Effector CD8-positive, alpha-beta T cell (primary cell): Measurements from ENCODE around the gene COL20A1.

ENCODE experiments used
- DNase-seq: peaks from one replicate; lab custom pipeline; 2025; lab: John Stamatoyannopoulos, UW

COL20A1 gene

DNA sequence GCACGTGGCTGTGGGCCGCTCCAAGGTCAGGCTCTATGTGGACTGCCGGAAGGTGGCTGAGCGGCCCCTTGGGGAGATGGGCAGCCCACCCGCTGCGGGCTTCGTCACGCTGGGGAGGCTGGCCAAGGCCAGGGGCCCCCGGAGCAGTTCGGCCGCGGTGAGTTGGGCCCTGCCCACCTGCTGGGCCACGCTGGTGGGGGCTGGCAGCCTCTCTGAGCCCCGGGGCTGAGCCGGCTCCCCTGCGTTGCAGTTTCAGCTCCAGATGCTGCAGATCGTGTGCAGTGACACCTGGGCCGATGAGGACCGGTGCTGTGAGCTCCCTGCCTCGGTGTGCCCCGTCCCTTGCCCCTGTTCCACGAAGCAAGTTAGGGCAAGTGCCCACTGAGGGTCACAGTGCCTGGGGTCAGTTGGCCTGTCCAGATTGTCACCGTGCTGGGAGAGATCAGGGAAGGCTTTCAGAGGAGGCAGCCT is 27.1 kb downstream of the COL20A1 start:
- DNase-seq = no peak

DNA sequence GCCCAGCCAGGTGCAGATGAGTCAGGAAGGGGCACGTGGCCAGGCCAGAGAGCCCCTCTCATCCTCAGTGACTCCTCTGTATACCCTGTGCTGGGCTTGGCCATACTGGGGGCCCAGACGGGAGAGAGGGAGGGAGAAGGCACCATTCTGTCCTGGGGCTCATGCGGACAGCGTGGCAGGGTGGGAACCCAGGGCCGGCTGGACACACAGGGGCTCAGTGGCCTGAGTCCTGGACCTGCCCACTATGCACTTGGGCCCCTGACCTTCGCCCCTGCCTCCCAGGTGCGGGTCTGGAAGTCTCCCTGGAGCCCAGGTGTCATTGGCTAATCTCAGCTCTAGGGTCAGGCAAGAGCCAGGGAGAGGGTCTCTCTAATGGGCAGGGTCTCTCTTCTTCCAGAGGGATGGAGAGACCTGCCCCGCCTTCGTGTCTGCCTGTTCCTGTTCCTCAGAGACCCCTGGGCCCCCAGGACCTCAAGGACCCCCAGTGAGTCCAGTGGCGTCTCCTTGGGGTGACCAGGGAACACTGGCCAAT is 27.7 kb downstream of the COL20A1 start:
- DNase-seq = no peak

DNA sequence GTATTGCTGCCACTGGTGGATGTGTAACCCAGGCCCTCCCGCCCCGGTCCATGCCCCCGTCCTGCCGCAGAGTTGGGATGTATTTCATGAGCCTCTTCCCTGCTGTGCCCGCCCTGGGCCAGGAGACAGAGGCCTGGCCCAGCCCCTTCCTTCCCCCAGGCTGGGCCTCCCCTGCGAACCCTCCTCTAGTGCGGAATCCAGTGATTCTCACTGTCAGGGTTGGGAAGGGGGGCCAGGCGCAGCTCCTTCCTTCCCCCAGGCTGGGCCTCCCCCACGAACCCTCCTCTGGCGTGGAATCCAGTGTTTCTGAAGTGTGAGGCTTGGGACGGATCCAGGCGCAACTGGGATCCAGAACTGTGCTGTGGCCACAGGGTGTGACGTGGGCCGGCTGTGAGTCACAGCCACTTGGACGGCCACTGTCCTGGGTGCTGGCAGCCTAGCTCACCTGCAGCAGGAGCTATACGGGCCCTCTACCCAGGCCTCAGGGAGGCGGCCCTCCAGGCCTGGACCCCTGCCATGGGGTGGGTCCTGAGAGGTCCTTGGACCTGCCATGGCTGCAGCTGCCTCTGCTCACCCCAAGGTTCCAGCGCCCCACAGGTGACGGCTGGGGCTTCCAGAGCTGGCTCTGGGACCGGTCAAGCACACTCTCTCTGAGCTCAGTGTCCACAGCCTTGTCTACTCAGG is 28.3 kb downstream of the COL20A1 start:
- DNase-seq = no peak

DNA sequence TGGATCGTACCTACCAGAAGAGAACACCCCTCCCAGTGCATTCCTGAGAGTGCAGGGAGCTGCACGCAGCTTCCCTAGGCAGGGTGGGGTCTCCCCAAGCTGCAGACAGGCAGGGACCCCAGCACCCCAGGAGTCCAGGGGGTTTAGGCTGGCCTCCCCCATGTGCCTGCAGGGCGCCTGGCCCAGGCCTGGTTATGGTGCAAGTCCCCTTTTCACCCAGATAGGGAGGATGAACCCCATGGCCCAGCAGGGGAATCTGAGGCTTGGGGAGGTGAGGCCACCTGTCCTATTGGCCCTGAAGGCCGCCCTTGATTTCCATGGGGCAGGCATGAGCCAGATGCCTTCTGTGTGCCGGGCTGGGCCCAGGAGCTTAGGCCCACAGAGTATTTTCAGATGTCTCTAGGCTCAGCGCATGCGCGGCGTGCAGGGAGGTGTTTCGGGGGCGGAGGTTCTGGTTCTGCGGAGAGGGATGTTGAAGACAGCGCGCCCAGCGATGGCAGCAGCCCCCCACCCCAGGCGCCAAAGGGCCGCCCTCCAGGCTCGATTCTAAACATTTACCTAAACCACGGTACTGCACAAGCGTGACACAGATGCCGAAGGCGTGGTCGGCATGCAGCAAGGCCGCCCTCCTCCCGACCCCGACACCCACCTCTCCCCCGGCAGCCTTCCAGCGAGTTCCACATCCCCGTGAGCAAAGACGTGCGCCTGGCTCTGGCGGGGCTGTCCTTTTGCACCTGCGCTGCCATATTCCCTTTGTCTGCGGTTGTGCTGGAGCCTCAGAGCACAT is 29.4 kb downstream of the COL20A1 start:
- DNase-seq = no peak

DNA sequence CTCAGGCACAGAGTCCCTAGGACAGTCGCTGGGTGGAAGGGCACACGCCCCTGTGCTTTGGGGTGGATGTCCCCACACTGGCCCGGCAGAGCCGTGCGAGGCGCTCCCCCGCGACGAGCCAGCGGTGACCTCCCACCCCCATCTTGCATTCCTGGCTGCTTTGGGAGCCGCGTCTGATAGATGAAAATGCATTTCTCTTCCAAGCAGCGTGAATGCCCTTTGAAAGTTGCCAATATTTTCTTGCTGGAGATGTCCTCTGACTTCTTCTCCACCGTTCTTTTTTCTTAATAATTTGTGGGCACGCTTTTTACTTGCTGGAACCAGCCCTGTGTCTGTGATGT is 29.9 kb downstream of the COL20A1 start:
- no peak for DNase-seq

DNA sequence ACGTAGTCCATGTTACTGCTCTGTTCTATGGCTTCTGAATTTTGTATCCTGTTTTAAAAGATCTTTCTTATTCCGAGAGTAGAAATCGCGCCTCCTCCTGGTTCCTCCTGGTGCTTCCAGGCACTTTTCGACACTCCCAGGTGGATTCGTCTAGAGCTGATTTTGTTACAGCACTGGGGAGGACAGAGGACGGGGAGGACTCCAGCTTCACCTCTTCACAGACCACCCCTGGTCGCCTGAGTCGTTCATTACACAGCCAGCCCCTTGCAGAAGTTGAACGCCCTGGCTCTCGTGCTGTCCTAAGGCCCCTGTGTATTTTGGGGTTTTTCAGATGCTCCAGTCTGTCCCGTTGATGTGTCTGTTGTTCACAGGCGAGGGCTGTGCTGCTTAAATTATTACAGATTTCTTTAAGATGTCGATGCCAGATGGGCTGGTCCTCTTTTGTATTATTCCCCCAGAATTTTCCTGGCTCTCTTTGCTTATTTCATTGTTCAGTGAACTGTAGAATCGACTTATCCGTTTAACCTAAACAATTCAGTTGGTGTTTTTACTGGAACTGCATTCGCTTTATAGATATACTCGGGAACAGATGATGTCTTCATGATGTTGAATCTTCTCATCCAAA is 30.5 kb downstream of the COL20A1 start:
- DNase-seq = no peak

DNA sequence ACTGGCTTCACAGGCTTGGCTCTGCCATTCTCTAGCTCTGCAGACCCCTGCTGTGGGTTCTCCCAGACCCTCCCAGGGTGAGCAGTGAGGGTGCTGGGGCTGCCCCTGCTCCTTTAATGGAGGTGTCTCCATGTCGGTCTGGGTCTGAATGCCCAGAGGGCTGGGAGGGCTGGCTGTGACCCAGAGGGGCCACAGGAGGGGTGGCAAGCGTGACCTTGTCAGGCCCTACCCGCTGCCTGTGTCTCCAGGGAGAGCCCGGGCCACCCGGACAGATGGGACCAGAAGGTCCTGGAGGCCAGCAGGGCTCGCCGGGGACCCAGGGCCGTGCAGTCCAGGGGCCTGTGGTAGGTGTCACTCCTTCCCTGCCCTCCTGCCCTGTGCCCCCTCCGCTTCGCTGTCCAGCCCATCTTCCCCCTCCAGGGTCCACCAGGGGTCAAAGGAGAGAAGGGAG is 32.1 kb downstream of the COL20A1 start:
- DNase-seq = no peak

DNA sequence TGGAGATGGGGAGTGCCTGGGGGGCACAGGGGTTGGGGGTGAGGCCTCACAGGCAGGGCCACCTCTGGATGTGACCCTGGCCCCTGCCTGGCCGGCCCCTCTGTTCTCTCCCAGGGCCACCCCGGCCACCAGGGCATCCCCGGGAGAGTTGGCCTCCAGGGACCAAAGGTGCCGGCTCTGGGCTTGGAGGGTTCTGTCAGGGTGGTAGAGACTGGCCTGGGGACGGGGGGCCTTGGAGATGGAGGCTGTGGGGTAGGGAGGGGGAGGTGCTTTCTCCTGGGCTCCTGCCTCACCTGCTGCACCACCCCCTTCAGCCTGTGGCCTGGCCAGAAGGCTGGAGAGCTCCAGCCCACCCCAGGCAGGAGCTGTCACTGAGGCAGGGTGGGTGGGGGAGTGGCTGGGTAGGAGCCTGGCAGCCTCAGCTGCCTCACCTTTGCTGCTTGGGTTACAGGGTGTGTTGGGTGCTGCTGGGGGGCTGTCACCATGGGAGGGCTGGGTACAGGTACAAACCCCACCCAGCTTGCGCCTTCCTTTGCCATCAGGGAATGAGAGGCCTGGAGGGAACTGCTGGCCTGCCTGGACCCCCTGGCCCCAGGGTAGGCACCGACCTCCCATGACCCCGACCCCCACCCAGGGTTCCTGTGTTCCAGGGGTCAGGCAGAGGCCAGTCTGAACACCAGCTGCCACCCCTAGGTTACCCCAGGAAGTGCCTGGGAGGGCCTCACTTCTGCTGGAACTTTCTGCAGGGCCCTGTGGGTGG is 32.7 kb downstream of the COL20A1 start:
- no peak for DNase-seq

DNA sequence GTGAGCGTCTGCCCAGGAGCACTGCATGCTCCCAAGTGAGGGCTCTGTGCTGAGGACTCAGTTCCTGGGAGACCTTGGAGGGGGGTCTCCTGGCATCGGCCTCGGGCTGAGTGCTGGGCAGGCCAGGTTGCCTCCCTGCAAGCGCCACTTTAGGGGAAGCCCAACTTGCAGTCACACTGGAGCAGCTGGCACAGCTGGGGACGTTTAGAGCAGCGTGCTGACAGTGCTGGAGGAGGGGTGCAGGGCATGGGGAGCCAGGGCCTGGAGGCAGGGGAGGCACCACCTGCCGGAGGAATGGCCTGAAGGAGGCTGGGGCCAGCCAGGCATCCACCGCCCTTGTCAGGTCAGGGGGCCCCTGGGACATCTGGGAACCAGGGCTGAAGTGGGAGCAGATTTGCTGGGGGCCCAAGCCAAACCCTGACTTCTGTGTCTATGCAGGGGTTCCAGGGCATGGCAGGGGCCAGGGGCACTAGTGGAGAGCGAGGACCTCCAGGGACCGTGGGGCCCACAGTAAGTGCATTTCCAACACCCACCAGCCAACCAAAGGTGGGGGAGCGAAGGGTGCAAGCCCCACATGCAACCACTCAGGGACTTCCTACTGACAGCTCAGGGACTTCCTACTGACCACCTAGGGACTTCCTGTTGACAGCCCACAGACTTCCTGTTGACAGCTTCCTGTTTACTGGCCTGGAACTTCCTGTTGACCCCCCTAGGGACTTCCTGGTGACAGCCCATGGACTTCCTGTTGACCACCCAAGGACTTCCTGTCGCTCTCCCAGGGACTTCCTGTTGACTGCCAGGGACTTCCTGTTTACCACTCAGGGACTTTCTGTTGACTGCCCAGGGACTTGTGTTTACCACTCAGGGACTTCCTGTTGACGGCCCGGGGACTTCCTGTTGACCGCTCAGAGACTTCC is 33.6 kb downstream of the COL20A1 start:
- no peak for DNase-seq

DNA sequence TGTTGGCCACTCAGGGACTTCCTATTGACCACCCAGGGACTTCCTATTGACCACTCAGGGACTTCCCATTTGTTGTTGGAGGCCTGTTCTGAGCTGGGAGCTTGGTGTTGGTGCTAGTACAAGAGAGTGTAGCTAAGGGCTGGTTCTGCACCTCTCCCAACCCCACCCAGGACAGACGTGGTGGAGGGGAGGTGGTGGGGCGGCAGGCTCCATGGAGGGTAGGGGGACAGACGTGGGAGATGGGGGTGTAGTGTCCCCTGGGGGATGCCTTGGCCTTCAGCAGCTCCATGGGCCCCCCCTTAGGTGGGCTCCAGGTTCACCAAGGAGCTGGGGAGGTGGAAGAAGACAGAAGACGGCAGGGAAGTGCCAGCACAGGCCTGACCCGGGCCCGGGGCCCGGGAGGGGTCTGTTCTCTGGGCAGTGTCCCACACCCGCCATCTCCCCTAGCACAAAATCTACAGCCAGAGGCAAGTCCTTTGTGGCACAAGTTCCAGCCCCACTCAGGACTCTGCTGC is 34.3 kb downstream of the COL20A1 start:
- DNase-seq = no peak

DNA sequence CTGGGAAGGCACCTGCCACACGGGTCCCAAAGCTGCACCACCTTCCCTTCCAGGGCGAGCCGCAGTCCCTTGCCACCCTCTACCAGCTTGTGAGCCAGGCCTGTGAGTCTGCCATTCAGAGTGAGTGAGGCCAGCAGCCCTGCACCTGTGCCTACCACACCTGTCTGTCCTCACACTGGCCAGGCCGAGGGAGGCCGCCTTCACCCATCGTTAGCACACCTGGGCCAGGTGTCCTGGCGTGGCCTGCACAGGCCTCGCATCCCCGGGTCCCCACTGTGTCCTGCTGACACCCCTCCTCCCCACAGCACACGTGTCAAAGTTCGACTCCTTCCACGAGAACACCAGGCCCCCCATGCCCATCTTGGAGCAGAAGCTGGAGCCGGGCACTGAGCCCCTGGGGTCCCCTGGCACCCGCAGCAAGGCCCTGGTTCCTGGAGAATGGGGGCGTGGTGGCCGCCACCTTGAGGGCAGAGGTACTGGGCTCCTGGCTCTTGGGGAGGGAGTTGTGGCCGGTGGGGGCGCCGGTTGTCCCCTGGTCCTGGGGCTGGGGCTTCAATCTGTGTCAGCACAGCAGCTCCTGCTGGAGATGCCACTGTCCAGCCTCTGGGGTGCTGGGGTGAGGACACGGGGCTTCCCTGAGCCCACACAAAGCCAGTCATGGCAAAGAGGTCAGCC is 35.2 kb downstream of the COL20A1 start:
- no peak for DNase-seq

DNA sequence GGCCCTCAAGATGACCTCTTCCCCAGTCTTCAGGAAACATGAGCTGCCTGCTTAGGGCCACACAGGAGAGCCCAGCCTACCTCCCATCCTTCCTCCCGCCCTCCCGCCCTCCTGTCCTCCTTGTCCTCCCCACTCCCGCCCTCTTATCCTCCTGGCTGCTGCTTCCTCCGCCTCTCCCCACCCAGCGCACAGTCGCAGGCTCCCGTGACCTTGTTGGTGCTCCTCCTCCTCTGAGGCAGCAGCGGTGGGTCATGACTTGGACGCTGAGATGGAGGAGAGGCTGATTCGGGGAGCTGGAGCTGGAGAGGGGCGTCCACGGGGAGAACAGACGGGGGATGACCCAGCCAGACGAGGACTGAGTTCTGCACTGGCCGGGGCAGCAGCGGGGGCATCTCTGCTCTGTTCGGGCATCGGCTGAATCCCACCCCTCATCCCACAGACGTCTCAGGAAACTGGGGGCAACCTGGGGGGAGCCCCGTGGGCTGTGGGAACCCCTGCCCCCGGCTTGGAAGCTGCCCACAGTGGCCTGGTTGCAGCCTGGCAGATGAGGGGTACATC is 35.8 kb downstream of the COL20A1 start:
- no peak for DNase-seq

DNA sequence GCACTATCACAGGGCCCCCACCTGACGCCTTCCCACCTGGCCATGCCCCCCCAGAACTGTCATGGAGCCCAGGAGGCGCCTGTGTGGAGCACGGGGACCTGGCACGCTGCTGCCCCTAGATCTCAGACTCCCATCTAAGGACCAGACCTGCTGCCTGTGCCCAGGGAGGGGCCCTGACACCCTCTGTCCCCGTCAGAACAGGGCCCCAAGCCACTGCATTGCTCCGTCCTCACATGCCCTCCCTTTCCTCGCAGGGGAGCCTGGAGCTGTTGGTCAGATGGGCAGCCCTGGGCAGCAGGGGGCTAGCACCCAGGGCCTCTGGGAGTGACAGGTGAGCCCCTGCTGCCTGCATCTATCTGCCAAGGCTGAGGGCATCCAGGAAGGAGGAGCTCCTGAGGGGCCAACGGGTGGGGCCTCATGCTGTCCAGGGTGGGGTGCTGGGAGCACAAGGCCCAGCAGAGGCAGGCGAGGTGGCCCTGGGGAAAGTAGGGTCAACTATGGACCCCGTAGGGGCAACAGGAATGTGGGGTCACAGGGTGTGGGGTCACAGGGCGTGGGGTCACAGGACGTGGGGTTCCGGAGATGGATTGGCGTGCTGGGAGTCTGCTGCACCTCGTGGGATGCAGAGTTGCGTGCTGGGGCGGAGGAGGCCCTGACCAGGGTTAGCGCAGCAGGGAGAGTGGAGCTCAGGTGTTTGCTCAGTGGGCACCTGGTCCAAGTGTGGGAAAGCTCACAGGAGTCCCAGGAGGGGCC is 36.5 kb downstream of the COL20A1 start:
- DNase-seq = no peak

DNA sequence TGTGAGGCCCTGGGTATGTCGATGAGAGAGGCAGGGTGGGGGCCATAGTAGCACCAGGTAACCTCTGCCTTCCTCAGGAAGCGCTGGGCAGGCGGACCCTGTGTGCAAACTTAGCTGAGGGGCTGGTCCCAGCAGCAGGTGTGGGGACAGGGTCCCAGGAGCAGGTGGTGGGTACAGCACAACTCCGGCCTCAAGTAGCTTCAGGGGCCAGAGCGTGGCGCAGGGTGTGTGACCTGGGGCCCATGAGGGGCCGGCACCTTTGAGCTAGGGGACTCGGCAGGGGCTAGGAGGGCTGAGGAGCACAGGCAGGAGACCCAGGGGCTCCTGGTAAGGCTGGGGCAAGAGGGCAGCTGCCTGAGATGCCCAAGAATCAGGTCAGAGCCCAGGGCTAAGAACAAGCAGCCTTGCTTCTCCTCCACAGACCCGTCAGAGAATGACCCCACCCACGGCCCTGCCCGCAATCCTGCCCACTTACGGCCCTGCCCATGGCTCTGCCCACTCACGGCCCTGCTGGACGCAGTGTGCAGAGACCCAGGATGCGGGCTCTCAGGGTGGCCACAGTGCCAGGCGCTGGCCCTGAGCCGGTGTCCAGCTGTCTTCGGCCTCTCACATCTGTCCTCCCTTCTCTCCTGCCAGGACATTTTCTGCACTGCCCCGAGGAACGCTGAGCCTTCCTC is 37.2 kb downstream of the COL20A1 start:
- DNase-seq = no peak

DNA sequence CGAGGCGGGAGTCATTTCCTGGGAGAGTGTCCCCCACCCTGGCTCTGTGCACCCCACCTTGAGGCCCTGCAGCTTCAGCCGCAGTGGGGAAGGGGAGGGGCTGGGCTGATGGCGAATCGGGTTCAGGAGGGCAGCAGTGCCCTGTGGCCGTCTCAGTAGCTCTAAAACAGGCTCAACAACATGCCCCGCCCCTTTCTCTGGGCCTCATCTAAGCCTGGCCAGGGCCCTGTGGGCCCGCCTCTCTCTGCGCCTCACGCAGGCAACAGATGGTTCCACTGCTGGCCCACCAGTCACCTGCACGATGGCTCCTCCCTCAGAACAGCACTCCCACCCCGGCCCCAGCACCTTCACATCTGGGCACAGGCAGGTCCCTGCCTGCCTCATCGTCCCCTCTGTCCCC is 38.0 kb downstream of the COL20A1 start:
- DNase-seq = no peak

DNA sequence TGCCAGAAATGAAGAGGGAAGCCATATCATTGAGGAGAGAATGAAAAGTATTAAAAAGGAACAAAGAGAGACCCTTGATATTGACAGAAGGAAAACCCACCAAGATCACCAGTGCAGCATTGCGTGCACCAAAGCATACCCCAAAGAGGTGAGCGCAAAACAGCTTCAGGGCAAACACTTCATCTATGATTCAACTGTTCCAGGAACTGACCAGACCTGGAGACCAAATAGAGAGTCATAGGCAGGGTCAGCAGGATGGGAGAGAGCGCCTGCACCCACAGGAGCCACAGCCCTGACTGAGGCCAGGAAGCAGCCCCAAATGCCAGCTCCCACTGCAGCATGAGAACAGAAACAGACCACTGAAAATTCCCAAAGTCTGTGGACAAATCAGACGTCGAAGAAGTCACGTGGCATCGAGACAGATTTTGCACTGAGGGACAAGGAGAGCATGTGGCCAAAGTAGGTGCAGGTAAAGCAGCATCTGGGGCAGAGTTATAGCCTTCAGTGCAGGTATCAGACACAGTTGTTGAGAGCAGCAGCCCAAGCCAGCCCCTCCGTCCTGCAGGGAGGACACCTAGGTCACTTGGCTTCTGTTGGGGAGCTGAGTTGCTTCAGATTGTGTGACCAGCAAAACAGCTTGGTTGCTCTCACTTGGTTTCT is 38.9 kb downstream of the COL20A1 start:
- DNase-seq = no peak

DNA sequence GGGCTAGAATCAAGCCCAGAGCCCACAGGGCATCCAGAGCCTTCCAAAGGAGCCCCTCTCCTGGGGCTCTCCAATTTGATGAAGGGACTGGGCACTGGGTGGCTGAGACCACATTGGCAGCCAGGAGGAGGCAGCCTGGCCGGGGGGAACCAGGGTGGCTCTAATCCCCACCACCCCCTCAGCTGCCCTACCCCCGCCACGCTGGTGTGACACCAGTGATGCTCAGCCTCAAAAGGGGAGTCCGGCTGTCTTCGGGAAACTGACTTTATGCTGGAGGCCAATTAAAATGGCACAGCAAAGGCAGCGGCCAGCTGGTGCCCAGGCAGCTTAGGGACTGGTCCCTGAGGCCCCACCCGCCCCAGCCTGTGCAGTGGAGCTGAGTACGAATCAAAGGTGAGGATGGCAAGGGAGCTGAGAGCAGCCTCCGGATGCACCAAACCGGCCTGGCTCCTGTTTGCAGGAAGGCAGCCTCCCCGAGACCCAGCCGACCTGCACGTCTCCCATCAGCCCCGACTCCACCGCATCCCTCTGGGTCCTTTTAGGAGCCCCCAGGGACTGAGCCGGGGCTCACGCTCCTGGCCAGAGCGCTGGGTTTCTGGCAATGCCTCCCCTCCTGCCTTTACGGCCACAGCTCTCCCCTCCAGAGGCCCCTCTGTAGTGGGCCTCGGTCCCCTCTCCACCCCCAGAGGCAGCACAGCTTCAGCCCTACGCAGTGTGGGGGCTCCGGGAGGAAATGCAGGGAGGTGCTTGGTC is 39.7 kb downstream of the COL20A1 start:
- DNase-seq = no peak
